Kidney (tissue), 14 donors: ENCODE data around the gene KRTAP8-1. TPM values are rescaled to one million over a fixed set of nuclear protein-coding genes. Genes with fewer than 3 reads are reported as not detected.
A peak's percentile ranks its signal among the peaks of the same experiment; 100 is the strongest.

Experiments
- DNase-seq, 5 donors: peaks; one replicate each; pipeline ENCODE4 v3.0.0-alpha.2; 2013 to 2020
- FAIRE-seq: peaks from 2 replicates; lab custom pipeline; 2012; peaks lifted over from hg19 to GRCh38; lab: Jason Lieb, UNC
- H3K27ac ChIP-seq, 2 donors: one replicate each; pipeline ENCODE4 v1.7.0; 2013; ENCODE audit warnings: low read depth in 2 of 2, low read length in 2 of 2, inconsistent platforms in 1 of 2
- H3K27me3 ChIP-seq: one replicate; pipeline ENCODE4 v1.7.1; 2013; ENCODE audit warnings: low read length, inconsistent platforms; ENCODE audit not compliant: control insufficient read depth, insufficient read depth
- H3K36me3 ChIP-seq, 3 donors: one replicate each; pipeline versions ENCODE4 v1.7.0 to v1.7.1; 2013; ENCODE audit warnings: low read length in 3 of 3, control low read depth in 1 of 3, inconsistent platforms in 1 of 3; ENCODE audit not compliant: insufficient read depth in 3 of 3, control insufficient read depth in 2 of 3
- H3K4me1 ChIP-seq, 3 donors: one replicate each; pipeline versions ENCODE4 v1.7.0 to v1.7.1; 2013; ENCODE audit warnings: low read length in 3 of 3, inconsistent platforms in 1 of 3, low read depth in 1 of 3; ENCODE audit not compliant: control insufficient read depth in 2 of 3, insufficient read depth in 2 of 3
- H3K4me3 ChIP-seq, 3 donors: one replicate each; pipeline versions ENCODE4 v1.7.0 to v1.8.1; 2013; ENCODE audit warnings: low read length in 3 of 3, control low read depth in 1 of 3, inconsistent platforms in 1 of 3
- H3K9ac ChIP-seq, 3 donors: one replicate each; pipeline versions ENCODE4 v1.7.0 to v1.7.1; 2013; ENCODE audit warnings: low read length in 3 of 3, control low read depth in 1 of 3, inconsistent platforms in 1 of 3
- H3K9me3 ChIP-seq, 3 donors: one replicate each; pipeline versions ENCODE4 v1.7.0 to v1.7.1; 2013; ENCODE audit warnings: low read length in 3 of 3, control low read depth in 1 of 3, inconsistent platforms in 1 of 3; ENCODE audit not compliant: control insufficient read depth in 2 of 3, insufficient read depth in 1 of 3
- intact Hi-C: fragments of 100-400 bp; cut with DNase I; formaldehyde crosslinking; loops from one replicate; pipeline ENCODE4 v1.11.1; 2022
- polyA plus RNA-seq: library from polyadenylated mRNA; stranded (reverse); fragments of 350-450 nt; fragmentation: Illumina TruSeq; extraction: RNeasy Lipid Tissue Mini Kit (QIAGEN cat#74804); gene quantifications from one replicate; pipeline ENCODE4 v1.2.3, GENCODE V29; 2014; ENCODE audit warnings: low read depth, low replicate concordance; ENCODE audit not compliant: insufficient read depth
- total RNA-seq: library from RNA; stranded (reverse); fragmentation: NEBNext Ultra II Directional; extraction: Animal tissue kit (Norgen Biotek cat#: 25700); gene quantifications from one replicate; pipeline ENCODE4 v1.2.1, GENCODE V29; 2021
- TF ChIP-seq, protein P1 (sequence below): IDR thresholded peaks from 3 replicates; pipeline ENCODE4 v1.5.1; 2012; ENCODE audit warnings: mild to moderate bottlenecking, moderate library complexity, borderline replicate concordance; ENCODE audit not compliant: insufficient read depth; ENCODE audit errors: extremely low read depth
- donor health status: control.
- donor health status: control.
- donor health status: control.
- donor health status: control.
- donor health status: control.
- donor health status: DM: yes; HTN: yes; CAD: no.
- donor health status: Normal renal cell carcinoma (clear cell type).

Gene KRTAP8-1
- total and polyA plus RNA-seq, 2 donors from 2014 or later = not detected

GRCh38 chr21:30839304-30839703 lies 26.2 kb upstream of the KRTAP8-1 start:
- Histone ChIP-seq H3K4me3 (no peak overlapping the region), H3K4me1 (no peaks in the 10 kb centered on the region), H3K9me3 (no peaks in the 10 kb centered on the region), H3K9ac (no peak overlapping the region), H3K36me3 (no peaks in the 10 kb centered on the region), H3K27me3 (no peaks in the 10 kb centered on the region), H3K27ac (no peak overlapping the region)
- DNase-seq (peak in 4 of 5 donors; percentile 32 to 38 (median 34)), FAIRE-seq (no peak)
- intact Hi-C loops = no loop called here
- TF ChIP-seq, protein P1, sequence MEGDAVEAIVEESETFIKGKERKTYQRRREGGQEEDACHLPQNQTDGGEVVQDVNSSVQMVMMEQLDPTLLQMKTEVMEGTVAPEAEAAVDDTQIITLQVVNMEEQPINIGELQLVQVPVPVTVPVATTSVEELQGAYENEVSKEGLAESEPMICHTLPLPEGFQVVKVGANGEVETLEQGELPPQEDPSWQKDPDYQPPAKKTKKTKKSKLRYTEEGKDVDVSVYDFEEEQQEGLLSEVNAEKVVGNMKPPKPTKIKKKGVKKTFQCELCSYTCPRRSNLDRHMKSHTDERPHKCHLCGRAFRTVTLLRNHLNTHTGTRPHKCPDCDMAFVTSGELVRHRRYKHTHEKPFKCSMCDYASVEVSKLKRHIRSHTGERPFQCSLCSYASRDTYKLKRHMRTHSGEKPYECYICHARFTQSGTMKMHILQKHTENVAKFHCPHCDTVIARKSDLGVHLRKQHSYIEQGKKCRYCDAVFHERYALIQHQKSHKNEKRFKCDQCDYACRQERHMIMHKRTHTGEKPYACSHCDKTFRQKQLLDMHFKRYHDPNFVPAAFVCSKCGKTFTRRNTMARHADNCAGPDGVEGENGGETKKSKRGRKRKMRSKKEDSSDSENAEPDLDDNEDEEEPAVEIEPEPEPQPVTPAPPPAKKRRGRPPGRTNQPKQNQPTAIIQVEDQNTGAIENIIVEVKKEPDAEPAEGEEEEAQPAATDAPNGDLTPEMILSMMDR = peak; percentile 12

- Histone ChIP-seq H3K27ac (no peak overlapping the region), H3K27me3 (no peaks in the 10 kb centered on the region), H3K4me1 (no peaks in the 10 kb centered on the region), H3K36me3 (no peaks in the 10 kb centered on the region), H3K9me3 (no peaks in the 10 kb centered on the region), H3K9ac (no peak overlapping the region), H3K4me3 (no peak overlapping the region)
- TF ChIP-seq, protein P1 = no peak
- FAIRE-seq (no peak), DNase-seq (no peak)
- intact Hi-C loops = no loop called here
These were observed 25.5 kb upstream of the KRTAP8-1 start for GRCh38 chr21:30838536-30838935.

- H3K27ac ChIP-seq = no peak overlapping the region
- H3K9ac ChIP-seq = no peak overlapping the region
- no peaks in the 10 kb centered on the region for H3K36me3 ChIP-seq
- TF ChIP-seq, protein P1 = peak; percentile 42
- intact Hi-C loops = no loop called here
- peak in 2 of 5 donors; percentile 11 to 27 for DNase-seq
- no peaks in the 10 kb centered on the region for H3K27me3 ChIP-seq
- no peaks in the 10 kb centered on the region for H3K4me1 ChIP-seq
- peaks cover 0 to 2% (median 0%) of the 10 kb centered on the region in 3 donors for H3K9me3 ChIP-seq
- no peak for FAIRE-seq
- no peak overlapping the region for H3K4me3 ChIP-seq
These were observed 18.2 kb upstream of the KRTAP8-1 start for GRCh38 chr21:30831194-30831765.

- Histone ChIP-seq H3K27ac (no peak within 1 kb of the TSS), H3K4me1 (no peaks in the 10 kb centered on the region), H3K9ac (no peak within 1 kb of the TSS), H3K27me3 (no peaks in the 10 kb centered on the region), H3K4me3 (no peak within 1 kb of the TSS), H3K9me3 (peaks cover 0 to 2% (median 0%) of the 10 kb centered on the region in 3 donors), H3K36me3 (no peaks in the 10 kb centered on the region)
- TF ChIP-seq, protein P1 = no peak
- no peak for FAIRE-seq
- DNase-seq = no peak
- intact Hi-C loops = no loop called here
These were observed 16.6 kb upstream of the KRTAP8-1 start, which contains the start of gene KRTAP7-1 for GRCh38 chr21:30829659-30830058. Gene KRTAP7-1 (minus strand): TSS chr21:30829759. CDS start chr21:30829698, 61 bp downstream.
